HG03135 (cell line): ENCODE results near the gene KCNMA1.
"Not testable (repeated sequence)": the region's sequence is repeated elsewhere in the genome, so short reads cannot be mapped to it uniquely, and the experiment has no call there.

ENCODE experiments used
- ATAC-seq: cut with Tn5 transposase; IDR thresholded peaks from one replicate; pipeline ENCODE4 v1.9.1; 2021; ENCODE audit warnings: mild to moderate bottlenecking, moderate library complexity; ENCODE audit not compliant: unreplicated experiment

Gene KCNMA1

GRCh38 chr10:77537720-77538373, 99.8 kb downstream of the KCNMA1 start:
- ATAC-seq, result no peak

- ATAC-seq, result no peak
Measured at GRCh38 chr10:77537071-77537470, 100.5 kb downstream of the KCNMA1 start.

GRCh38 chr10:77533887-77534278, 103.7 kb downstream of the KCNMA1 start:
- no peak for ATAC-seq

- ATAC-seq, result no peak
Measured at GRCh38 chr10:77533146-77533886, 104.3 kb downstream of the KCNMA1 start.

- no peak for ATAC-seq
Measured at GRCh38 chr10:77532068-77532467, 105.5 kb downstream of the KCNMA1 start.

- ATAC-seq, result no peak
Measured at GRCh38 chr10:77531441-77532001, 106.1 kb downstream of the KCNMA1 start.

GRCh38 chr10:77530011-77530410, 107.6 kb downstream of the KCNMA1 start:
- ATAC-seq, result no peak

GRCh38 chr10:77529050-77529576, 108.5 kb downstream of the KCNMA1 start:
- no peak for ATAC-seq

GRCh38 chr10:77527839-77528238, 109.8 kb downstream of the KCNMA1 start:
- no peak for ATAC-seq

GRCh38 chr10:77526868-77527617, 110.6 kb downstream of the KCNMA1 start:
- ATAC-seq, result no peak

- no peak for ATAC-seq
Measured at GRCh38 chr10:77524281-77524711, 113.3 kb downstream of the KCNMA1 start.

GRCh38 chr10:77522268-77522809, 115.3 kb downstream of the KCNMA1 start:
- ATAC-seq, result no peak

- no peak for ATAC-seq
Measured at GRCh38 chr10:77520995-77521394, 116.6 kb downstream of the KCNMA1 start.

GRCh38 chr10:77520290-77520689, 117.3 kb downstream of the KCNMA1 start:
- ATAC-seq, result no peak

GRCh38 chr10:77519791-77520190, 117.8 kb downstream of the KCNMA1 start:
- not testable (repeated sequence) for ATAC-seq

GRCh38 chr10:77518910-77519274, 118.7 kb downstream of the KCNMA1 start:
- no peak for ATAC-seq

GRCh38 chr10:77518241-77518909, 119.2 kb downstream of the KCNMA1 start:
- no peak for ATAC-seq

GRCh38 chr10:77516575-77516974, 121.0 kb downstream of the KCNMA1 start:
- no peak for ATAC-seq

- no peak for ATAC-seq
Measured at GRCh38 chr10:77514870-77515269, 122.7 kb downstream of the KCNMA1 start.

- no peak for ATAC-seq
Measured at GRCh38 chr10:77513781-77514331, 123.8 kb downstream of the KCNMA1 start.
